GDM1 (cell line): Measurements from ENCODE around the gene PDSS2.
"Not testable (repeated sequence)": the region's sequence is repeated elsewhere in the genome, so short reads cannot be mapped to it uniquely, and the experiment has no call there.

Experiments
- DNase-seq: peaks from one replicate; lab custom pipeline; 2025; lab: John Stamatoyannopoulos, UW

Gene PDSS2

GRCh38 chr6:107216197-107216933, 243.0 kb downstream of the PDSS2 start:
- no peak for DNase-seq

- no peak for DNase-seq
Observed at GRCh38 chr6:107215334-107215733, 244.0 kb downstream of the PDSS2 start.

- no peak for DNase-seq
Observed at GRCh38 chr6:107214655-107215054, 244.7 kb downstream of the PDSS2 start.

- DNase-seq = no peak
Observed at GRCh38 chr6:107209406-107210305, 249.7 kb downstream of the PDSS2 start.

GRCh38 chr6:107207251-107207873, 252.0 kb downstream of the PDSS2 start:
- no peak for DNase-seq

GRCh38 chr6:107205058-107205998, 254.0 kb downstream of the PDSS2 start:
- DNase-seq = no peak

GRCh38 chr6:107202876-107203468, 256.4 kb downstream of the PDSS2 start:
- DNase-seq = no peak

GRCh38 chr6:107198631-107199416, 260.5 kb downstream of the PDSS2 start:
- no peak for DNase-seq

- DNase-seq = no peak
Observed at GRCh38 chr6:107196152-107196551, 263.2 kb downstream of the PDSS2 start.

- not testable (repeated sequence) for DNase-seq
Observed at GRCh38 chr6:107194723-107195122, 264.6 kb downstream of the PDSS2 start.

- DNase-seq = no peak
Observed at GRCh38 chr6:107192830-107193229, 266.5 kb downstream of the PDSS2 start.

- no peak for DNase-seq
Observed at GRCh38 chr6:107187630-107188029, 271.7 kb downstream of the PDSS2 start.

GRCh38 chr6:107186047-107186446, 273.3 kb downstream of the PDSS2 start:
- no peak for DNase-seq

GRCh38 chr6:107185391-107185970, 273.9 kb downstream of the PDSS2 start:
- no peak for DNase-seq

- no peak for DNase-seq
Observed at GRCh38 chr6:107184435-107184834, 274.9 kb downstream of the PDSS2 start.

- DNase-seq = no peak
Observed at GRCh38 chr6:107180099-107180498, 279.3 kb downstream of the PDSS2 start.

GRCh38 chr6:107179004-107179403, 280.4 kb downstream of the PDSS2 start:
- peak; percentile 3 for DNase-seq

GRCh38 chr6:107173779-107174178, 285.6 kb downstream of the PDSS2 start:
- no peak for DNase-seq

- DNase-seq = no peak
Observed at GRCh38 chr6:107171513-107171912, 287.9 kb downstream of the PDSS2 start.

GRCh38 chr6:107164299-107164698, 295.1 kb downstream of the PDSS2 start:
- DNase-seq = not testable (repeated sequence)
